ENCODE results near the gene TMEM178B.
"Not testable (repeated sequence)": the region's sequence is repeated elsewhere in the genome, so short reads cannot be mapped to it uniquely, and the experiment has no call there.

The TMEM178B gene

DNA sequence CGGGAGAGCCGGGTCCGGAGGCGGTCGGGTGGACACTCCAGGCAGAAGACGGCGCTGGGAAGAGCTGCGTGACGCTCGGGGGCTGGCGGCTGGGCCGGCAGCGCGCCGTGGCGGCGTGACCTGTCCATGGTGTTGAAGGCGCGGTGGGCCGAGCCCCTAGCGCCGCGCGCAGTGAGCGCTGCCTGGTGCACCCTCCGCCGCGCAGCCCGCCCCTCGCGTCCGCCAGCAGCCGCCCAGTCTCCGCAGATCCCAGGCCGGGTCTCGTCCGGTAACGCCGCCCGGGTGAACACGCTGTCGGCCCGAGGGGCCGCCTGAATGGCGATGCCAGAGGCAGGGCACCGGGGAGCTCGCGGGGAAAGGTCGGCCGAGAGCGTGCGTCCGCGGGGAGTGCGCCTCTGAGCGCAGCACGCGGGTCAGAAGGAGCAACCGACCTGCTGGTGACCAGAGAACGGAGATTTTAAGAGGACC, 657 bp upstream of the TMEM178B start:
- DNase-seq = peak in 32 of 58 donors; percentile 1 to 58 (median 30)

DNA sequence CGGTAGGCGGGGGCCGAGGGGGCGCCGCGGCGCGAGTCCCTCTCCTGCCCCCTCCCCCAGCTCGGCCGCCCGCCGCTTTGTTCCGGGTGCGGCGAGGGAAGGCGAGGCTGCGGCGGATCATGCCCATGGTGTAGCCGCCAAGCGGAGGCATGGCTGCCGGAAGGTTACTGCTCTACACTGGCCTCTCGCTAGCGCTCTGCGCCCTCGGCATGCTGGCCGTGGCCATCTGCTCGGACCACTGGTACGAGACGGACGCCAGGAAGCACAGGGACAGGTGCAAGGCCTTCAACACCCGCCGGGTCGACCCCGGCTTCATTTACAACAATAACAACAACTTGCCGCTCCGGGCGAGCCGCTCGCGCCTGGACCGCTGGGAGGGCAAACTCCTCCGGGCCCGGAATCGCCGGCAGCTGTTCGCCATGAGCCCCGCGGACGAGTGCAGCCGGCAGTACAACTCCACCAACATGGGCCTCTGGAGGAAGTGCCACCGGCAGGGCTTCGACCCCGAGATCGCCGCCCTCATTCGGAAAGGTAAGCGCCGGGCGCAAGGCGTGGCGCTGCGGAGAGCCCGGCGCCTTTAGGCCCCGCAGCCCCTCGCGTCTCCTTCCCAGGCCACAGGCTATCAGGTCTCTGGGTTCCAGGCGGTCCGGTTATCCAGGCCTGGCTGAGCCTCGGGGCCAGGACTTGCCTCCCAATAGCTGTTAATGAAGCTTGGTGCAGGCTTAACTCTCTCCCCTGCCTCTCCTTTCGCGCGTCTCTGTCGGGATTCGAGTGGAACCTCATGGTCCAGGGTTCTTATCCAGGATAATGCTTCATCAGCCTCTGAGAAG, 513 bp downstream of the TMEM178B start:
- peak in 35 of 58 donors; percentile 3 to 59 (median 23) for DNase-seq

DNA sequence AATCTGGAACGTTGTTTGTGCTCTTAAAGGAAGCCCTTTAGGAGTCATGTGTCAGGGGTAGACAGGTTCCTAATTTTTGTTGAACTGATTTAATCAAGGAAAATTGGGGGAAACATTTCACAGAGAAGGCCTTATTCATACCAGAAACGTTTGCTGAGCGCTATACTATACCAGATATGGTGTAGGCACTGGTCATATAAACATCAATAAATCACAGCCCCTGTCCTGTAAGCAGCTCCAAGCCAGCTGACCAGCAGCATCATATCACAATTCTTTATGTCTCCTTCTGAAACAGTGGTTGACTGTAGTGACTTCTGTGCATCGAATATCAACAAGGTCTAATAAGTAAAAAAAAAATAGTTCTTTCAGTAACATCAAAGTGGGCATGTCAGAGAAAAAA, 1.1 kb downstream of the TMEM178B start:
- no peak for DNase-seq

DNA sequence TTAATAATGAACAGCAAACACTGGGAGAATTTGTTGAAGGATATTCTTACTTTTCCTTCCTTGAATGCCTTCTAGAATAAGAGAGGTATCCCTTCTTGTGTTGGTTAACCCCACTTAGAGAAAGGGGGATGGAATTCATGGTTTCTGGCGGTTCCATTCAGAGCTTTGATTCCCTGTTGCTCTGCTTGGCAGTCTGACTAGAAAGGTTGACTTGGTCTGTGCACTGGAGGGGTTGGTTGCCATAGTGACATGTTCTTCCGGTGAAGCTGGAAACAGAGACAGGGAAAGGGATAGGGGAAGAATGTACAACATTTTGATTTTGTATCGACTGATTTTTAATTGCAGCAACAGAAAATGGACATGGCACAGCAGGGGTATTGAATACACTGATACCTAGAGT, 2.5 kb downstream of the TMEM178B start:
- DNase-seq = peak in 37 of 58 donors; percentile 1 to 70 (median 20)

DNA sequence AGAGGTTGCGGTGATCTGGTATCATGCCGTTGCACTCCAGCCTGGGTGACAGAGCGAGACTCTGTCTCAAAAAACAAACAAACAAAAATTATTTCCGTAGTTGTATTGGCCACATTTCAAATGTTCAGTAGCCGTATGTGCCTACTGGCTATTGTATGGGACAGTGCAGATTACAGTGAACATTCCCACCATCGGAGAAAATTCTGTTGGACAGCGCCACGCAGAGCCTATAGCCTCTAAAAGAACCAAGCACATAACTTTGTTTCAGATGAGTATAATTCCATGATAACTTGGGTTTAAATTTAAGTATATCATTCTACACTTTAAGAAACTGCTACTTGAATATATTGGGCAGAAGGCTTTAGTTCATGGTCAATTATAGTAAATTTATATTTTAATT, 5.4 kb downstream of the TMEM178B start:
- DNase-seq = no peak

DNA sequence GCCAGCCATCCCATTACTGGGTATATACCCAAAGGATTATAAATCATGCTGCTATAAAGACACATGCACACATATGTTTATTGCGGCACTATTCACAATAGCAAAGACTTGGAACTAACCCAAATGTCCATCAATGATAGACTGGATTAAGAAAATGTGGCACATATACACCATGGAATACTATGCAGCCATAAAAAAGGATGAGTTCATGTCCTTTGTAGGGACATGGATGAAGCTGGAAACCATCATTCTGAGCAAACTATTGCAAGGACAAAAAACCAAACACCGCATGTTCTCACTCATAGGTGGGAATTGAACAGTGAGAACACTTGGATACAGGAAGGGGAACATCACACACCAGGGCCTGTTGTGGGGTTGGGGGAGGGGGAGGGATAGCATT, 15.6 kb downstream of the TMEM178B start:
- not testable (repeated sequence) for DNase-seq

DNA sequence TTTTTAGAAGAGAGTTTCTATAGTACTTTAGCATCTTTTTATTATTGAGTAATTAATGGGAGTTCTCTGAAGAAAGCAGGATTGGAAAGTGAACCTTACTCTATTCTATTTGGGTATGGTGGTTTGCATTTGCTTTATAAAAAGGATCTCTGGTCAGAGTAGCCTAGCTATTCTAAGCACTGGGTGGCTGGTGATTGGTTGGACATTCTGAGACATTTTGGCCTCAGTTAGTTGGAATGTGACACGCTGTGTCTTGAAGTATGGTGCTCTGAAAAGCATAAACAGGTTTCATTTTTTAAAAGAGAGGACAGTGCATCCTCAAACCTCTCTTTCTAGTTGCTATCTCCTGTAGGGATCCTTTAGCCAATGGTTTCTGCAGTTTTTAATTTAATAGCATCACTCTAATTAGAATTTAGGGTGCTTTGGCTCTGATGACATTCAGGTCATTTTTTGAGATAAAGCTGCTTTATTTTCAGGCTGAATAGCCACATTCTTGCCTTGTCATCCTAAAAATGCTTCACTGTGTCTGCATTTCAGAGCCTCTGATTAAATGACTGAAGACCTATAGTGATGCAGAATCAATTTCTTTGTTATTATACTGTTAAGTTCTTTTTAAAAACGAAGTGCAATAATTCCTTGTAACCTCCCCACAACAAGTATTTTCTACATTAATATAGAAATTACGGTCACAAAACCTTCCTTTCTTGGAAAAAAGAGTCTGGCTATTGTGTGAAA, 20.6 kb downstream of the TMEM178B start:
- no peak for DNase-seq

DNA sequence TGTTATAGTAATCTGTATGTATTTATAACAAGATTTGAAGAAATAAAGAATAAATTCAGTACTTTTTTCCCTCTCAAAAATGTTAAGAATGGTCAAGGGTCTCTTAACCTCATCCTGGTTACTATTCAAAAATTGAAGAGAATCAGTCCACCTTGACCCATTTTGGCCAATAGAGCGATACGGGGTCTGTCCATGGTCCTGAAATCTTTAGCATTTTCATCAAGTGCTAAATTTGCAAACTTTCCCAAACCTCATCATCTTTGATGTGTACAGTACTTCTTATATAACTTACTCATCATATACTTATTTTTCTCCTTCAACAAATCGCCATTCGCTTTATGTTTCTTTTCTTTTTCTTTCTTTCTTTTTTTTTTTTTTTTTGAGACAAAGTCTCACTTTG, 23.6 kb downstream of the TMEM178B start:
- no peak for DNase-seq

DNA sequence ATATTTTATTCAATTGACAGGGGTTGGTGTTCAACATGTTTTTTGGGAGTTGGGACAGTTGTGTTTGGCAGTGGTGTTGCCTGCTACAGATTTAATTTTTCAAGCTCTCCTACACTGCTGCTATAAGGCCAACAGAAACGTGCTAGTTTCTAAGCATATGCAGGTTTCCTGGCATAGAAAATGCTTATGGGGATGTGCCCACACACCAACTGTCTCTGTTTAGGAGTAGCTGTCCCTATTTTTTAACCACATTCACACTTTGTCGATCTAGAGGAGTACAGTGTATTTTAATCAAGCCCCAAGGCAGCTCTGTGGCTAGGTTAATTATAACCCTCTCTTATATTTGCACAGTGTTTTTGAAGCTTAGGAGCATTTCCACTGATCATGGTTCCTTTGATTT, 28.6 kb downstream of the TMEM178B start:
- DNase-seq = peak in 18 of 58 donors; percentile 0 to 74 (median 18)

DNA sequence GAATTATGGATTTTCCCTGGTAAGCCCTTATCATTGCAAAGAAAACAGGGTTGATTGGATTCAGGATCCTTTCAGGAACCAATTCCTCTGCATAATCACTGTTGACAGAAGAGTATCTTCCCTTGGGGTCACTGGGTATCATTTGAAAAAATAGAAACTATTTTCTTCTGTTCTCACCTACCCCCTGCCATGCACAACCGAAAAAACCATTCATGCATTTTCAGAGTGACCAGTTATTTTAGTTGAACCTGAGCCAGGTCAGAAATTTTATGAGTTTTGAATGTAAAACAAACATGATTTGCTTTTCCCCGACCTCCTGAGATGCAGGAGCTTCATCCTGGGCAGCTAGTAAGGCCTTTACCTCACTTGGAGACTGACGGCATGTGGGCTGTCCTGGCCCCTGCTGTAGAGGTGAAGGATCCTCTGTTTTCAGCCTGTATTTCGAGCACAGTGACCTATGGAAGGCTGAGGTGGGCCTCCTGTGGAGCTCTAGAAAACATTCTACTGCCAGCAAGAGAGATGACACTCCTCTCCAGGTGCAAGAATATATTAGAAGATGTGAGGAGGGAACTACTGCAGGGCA, 30.1 kb downstream of the TMEM178B start:
- DNase-seq = no peak

DNA sequence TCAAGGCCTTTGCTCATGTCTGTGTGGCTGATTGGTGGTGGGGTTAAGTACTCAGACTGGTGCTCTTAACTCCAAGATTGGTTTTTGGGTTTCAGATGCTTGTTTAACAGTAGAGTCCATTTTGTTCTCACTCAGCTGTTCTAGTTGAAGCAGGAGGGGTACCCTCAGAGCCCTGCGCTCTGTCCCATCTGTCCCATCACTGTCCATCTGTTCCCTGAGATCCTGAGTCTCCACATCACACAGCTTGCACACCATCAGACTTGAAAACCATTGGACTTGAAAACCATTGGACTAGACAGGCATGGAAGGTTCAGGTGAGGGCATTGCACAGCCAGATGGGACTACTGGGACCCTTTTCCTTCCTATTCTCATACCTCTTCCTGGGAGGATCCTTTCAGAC, 39.3 kb downstream of the TMEM178B start:
- no peak for DNase-seq

DNA sequence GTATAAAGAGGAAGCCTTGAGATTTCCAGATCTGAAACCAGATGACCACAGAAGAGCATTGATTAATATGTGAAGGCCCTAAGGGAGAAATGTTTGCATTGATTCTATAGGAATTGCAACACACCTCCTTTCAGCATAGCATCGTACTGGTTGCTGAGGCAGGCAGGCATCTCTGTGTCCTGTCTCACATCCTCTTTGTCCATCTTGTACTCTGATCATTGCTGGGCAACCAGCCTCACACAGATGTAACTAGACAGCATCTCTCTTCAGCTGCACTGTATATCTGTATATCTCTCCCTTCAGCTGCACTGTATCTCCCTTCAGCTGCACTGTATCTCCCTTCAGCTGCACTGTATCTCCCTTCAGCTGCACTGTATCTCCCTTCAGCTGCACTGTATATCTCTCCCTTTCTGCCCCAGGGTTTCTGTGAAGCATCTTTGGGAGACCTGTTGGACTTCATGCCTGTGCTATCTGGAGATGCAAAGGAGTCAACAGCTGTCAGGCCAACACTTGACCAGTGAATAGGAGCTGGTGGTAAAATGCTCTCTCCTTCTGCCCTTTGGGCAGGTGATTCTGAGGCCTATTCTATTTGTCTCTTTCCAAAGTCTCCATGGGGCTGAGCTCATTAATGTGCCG, 40.3 kb downstream of the TMEM178B start:
- DNase-seq = no peak

DNA sequence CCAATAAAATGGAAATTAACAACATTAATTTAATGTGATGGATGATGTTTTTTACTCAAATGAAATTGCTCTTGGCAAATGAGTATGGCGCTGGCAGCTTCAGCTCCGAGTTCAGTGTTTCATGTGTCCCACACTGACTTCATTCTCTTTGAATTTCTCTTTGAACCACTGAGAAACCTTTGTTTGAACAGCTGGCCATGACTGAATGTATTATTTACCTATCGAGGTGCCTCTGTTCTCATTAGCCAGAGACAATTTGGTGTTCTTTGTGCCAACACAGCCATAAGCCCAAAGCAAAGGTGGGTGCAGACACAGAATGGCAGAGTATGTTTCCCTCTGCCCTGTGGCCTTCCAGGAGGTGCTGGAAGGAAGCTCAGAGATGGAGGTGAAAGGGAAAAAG, 42.1 kb downstream of the TMEM178B start:
- no peak for DNase-seq

DNA sequence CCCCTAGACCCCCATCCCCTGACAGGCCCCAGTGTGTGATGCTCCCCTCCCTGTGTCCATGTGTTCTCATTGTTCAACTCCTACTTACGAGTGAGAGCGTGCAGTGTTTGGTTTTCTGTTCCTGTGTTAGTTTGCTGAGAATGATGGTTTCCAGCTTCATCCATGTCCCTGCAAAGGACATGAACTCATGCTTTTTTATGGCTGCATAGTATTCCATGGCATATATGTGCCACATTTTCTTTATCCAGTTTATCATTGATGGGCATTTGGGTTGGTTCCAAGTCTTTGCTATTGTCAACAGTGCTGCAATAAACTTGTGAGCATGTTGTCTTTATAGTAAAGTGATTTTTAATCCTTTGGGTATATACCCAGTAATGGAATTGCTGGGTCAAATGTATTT, 42.8 kb downstream of the TMEM178B start:
- not testable (repeated sequence) for DNase-seq

DNA sequence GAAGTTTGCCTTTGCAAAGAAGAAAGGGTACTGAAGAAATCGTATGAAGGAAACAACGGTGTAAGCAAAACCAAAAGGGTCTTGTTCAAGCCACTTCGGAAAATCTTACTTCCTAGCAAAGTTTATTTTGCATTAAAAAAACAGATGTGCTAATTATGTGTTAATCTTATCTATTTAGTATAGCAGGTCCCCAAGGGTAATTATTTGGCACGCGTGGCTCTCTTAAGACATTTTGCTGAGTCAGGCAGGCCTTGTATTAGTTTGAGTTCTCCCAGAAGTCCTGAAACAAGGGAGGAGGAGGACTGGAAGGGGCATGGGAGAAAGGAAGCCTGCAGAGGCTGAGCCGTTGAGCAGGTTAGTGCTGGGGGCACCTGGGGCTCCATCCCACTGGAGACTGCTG, 44.9 kb downstream of the TMEM178B start:
- DNase-seq = no peak

DNA sequence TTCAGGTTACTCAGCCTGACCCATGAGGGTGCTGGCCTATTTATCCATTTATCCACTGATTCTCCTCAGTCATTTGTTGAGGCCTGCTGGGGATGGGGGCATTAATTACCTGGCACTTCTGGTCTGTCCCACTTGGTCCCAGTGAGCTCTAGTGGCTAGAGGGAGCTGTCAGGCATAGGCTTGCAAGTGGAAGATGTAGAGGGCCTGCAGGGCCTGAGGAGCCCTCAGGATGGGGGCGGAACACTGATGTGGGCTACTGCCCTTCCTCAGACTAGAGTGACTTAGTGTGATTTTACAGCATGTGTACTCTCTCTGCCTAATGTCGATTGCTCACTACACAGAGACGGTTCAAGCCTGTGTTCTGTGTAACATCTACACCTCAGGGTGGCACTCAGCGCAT, 45.3 kb downstream of the TMEM178B start:
- DNase-seq = no peak

DNA sequence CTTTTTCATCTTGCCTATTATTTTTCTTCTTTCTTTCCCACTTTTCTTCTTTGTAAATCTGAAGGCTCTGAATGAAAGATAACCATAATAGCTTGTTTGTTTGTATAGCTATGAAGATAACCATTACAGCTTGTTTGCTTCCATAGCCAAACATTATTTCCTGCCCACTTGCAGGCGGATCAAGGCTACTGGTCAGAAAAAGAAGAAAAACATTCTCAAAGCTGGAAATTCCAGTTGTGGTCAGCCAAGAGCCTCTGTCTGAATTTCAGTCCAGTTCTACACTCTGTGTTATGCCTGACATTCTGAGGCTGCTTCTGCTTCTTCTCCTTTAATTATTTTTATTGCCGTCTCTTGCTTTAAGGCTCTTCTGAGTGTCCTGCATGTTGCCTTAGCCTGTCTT, 48.9 kb downstream of the TMEM178B start:
- no peak for DNase-seq

DNA sequence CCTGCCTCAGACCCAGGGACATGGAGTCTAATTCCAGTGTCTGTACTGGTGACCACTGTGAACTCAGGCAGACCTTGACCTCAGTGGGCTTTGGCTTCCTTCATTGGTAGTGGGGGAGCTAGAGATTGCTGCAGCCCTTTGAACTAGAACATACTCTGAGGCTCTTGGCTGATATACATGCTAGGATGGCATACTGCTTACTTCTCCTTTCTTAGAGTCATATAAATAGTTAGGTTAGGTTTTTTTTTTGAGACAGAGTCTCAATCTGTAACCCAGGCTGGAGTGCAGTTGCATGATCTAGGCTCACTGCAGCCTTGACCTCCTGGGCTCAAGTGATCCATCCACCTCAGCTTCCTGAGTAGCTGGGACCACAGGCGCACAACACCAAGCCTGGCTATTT, 49.7 kb downstream of the TMEM178B start:
- no peak for DNase-seq

DNA sequence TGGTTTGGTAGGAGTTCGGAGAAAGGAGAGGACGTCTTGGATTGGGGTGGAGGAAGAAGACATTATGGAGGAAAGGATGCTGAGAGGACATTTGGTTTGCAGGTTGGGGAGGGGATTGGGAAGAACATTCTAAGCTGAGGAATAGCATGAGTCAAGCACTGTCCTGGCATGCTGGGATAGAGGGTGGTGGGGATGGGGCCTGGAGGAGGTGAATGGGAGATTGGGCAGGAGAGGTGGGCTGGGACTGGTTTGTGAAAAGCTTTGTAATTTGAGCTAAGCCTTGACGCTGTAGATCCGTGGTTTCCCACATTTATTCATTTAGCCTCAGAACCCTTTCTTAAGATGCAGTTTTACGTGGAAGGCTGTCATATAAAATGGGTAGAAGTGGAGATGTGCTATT, 52.2 kb downstream of the TMEM178B start:
- DNase-seq = no peak

DNA sequence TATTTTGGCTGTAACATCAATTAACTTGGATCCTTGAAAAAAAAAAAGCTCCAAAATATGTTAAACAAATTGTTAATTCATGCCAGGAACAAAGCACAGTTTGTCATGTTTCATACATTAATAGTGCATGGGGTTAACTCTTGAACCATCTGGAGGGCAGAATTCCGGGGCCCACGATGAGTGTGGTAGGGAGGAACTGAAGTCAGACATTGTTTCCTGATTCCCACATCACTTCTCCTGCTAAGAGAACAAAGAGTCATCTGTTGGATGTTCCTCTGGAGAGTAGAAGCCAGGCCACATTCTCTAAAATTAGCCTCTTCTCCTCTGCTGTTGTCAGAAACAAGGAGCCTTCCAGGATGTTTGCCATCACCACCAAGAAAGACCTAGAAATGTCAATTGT, 54.6 kb downstream of the TMEM178B start:
- DNase-seq = peak in 2 of 58 donors; percentile 5 to 25

DNA sequence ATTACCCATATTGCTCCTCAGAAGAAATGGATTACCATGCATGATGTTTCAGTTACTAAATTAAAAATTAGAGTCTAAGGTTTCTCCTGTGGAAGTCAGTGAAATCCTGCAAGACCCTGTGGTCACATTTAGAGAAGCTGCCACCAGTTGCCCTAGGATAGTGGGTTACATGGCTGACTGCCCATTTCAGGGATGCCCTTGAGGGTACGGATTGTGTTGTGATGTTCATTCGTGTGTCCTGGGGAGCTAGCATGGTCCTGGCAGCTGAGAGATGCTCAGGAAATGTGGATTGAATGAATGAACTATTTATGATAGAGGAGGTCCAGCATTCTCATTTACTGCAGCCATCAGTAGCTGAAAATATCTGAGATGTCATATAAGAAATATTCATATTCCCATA, 55.1 kb downstream of the TMEM178B start:
- DNase-seq = no peak

DNA sequence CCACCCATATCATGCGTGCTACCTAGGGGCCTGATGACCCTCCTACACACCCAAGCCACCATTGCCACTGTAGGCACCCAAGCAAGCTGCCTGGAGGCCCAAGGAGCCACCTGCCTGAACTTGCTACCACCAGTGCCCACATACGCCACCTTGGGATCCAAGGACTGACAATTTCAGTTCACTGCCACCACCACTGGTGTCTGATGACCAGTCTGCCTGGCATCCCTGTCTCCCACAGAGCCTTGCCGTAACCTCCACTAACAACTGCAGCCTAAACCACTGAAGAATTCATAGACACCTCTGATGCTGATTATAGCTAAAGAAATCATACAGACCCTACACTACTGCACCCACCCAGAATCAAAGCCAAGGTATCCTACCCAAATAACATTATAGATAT, 58.8 kb downstream of the TMEM178B start:
- DNase-seq = no peak
